Sigmoid colon (tissue), 7 donors: ENCODE measurements around the gene MRPL21. TPM values are rescaled to one million over a fixed set of nuclear protein-coding genes. Genes with fewer than 3 reads are reported as not detected.

ENCODE experiments used
- DNase-seq: peaks from one replicate; pipeline ENCODE4 v3.0.0-alpha.2; 2019
- H3K27ac ChIP-seq, 4 donors: fragments of 200-600 bp; sonication (generic); one replicate each; pipeline ENCODE4 v1.5.1; 2016 to 2019; ENCODE audit warnings: mild to moderate bottlenecking in 1 of 4
- H3K27me3 ChIP-seq, 3 donors: fragments of 200-600 bp; sonication (generic); one replicate each; pipeline ENCODE4 v1.5.1; 2019; ENCODE audit warnings: mild to moderate bottlenecking in 1 of 3
- H3K36me3 ChIP-seq, 4 donors: fragments of 200-600 bp; sonication (generic); one replicate each; pipeline ENCODE4 v1.5.1; 2016 to 2019
- H3K4me1 ChIP-seq, 4 donors: fragments of 200-600 bp; sonication (generic); one replicate each; pipeline ENCODE4 v1.5.1; 2017 to 2019
- H3K4me3 ChIP-seq, 4 donors: fragments of 200-600 bp; sonication (generic); one replicate each; pipeline ENCODE4 v1.5.1; 2017 to 2019; ENCODE audit warnings: mild to moderate bottlenecking in 2 of 4, moderate library complexity in 1 of 4
- H3K9me3 ChIP-seq, 4 donors: fragments of 200-600 bp in 3 of 4; sonication (generic) in 3 of 4; one replicate each; pipeline versions ENCODE4 v1.5.1 to v1.6.1; 2013 to 2019
- CTCF ChIP-seq, 4 experiments: fragments of 450-650 bp in 3 of 4; fragments of 200-600 bp in 1 of 4; IDR thresholded peaks; one replicate each; pipeline ENCODE4 v1.5.1; 2016 to 2019; ENCODE audit warnings: antibody characterized with exemption in 4 of 4, mild to moderate bottlenecking in 3 of 4, moderate library complexity in 2 of 4
- EP300 ChIP-seq, 4 donors: sonication (generic); formaldehyde crosslinking; IDR thresholded peaks; one replicate each; pipeline ENCODE4 v1.6.1; 2017; ENCODE audit warnings: antibody characterized with exemption in 4 of 4
- POLR2A ChIP-seq, 2 donors: fragments of 450-650 bp; IDR thresholded peaks; one replicate each; pipeline ENCODE4 v1.6.1; 2016; ENCODE audit warnings: antibody characterized with exemption in 2 of 2, mild to moderate bottlenecking in 2 of 2, moderate library complexity in 2 of 2
- POLR2AphosphoS5 ChIP-seq, 4 donors: sonication (generic); formaldehyde crosslinking; IDR thresholded peaks; one replicate each; pipeline ENCODE4 v1.6.1; 2017; ENCODE audit warnings: antibody characterized with exemption in 4 of 4
- WGBS, 2 donors: extraction: QIAGEN DNeasy Blood & Tissue Kit; methylation state at CpG; one replicate each; pipeline ENCODE4 v1.1.7; 2013; 5-methylcytosine and 5-hydroxymethylcytosine counted together
- intact Hi-C: fragments of 100-400 bp; cut with DNase I; formaldehyde crosslinking; loops from one replicate; pipeline ENCODE4 v1.15.1; 2023
- polyA plus RNA-seq, 3 donors: library from polyadenylated mRNA; stranded (reverse); fragments of 200-250 nt; gene quantifications; one replicate each; pipeline ENCODE4 v1.2.3, GENCODE V29; 2013
- total RNA-seq, 4 donors: library from RNA; depleted of rRNA; stranded (reverse); fragments of >200 nt; gene quantifications; one replicate each; pipeline ENCODE4 v1.1.0, GENCODE V29; 2016
- donor health status: healthy with polysubstance abuse.
- donor health status: Bipolar disorder and iron deficiency.
- donor health status: healthy.

MRPL21 gene
- total and polyA plus RNA-seq, 7 donors = 53.7 to 134 (median 99.1) TPM

GRCh38 chr11:68844801-68845200 is 58.8 kb downstream of the MRPL21 start:
- 86 to 92% methylated on average over 6 of the region's 6 CpGs for WGBS, 2 donors
- intact Hi-C loops = loop anchor here (5.0 to 10.0 kb wide), 4 partner anchors 58 to 380 kb away; partner anchors contain the start of genes IGHMBP2, MRGPRF, MRPL21 and PPP6R3
- Histone ChIP-seq H3K27ac (peak overlapping the region in 1 of 4 donors; percentile 50), H3K4me3 (no peak overlapping the region), H3K4me1 (peaks cover 0 to 33% (median 31%) of the 10 kb centered on the region in 4 donors), H3K27me3 (no peaks in the 10 kb centered on the region), H3K36me3 (no peaks in the 10 kb centered on the region), H3K9me3 (no peaks in the 10 kb centered on the region)
- TF ChIP-seq EP300 (IDR thresholded peaks at IDR 0.05) = no peak
- TF ChIP-seq POLR2AphosphoS5 (IDR thresholded peaks at IDR 0.05) = no peak
- no peak for TF ChIP-seq CTCF (IDR thresholded peaks at IDR 0.05)
- no peak for TF ChIP-seq POLR2A (IDR thresholded peaks at IDR 0.05)
- DNase-seq = no peak

GRCh38 chr11:68844376-68844775 is 59.3 kb downstream of the MRPL21 start:
- no peaks in the 10 kb centered on the region for H3K36me3 ChIP-seq
- H3K4me3 ChIP-seq = peak overlapping the region in 3 of 4 donors; percentile 77 to 92 (median 85)
- no peaks in the 10 kb centered on the region for H3K27me3 ChIP-seq
- 76 to 78% methylated on average over 3 of the region's 3 CpGs for WGBS, 2 donors
- H3K4me1 ChIP-seq = peaks cover 0 to 37% (median 35%) of the 10 kb centered on the region in 4 donors
- DNase-seq = no peak
- H3K27ac ChIP-seq = peak overlapping the region in 3 of 4 donors; percentile 95 to 98 (median 95)
- TF ChIP-seq EP300 (IDR thresholded peaks at IDR 0.05) (no peak), POLR2AphosphoS5 (IDR thresholded peaks at IDR 0.05) (no peak), CTCF (IDR thresholded peaks at IDR 0.05) (no peak), POLR2A (IDR thresholded peaks at IDR 0.05) (no peak)
- H3K9me3 ChIP-seq = no peaks in the 10 kb centered on the region
- intact Hi-C loops = loop anchor here (5.0 to 10.0 kb wide), 4 partner anchors 58 to 380 kb away; partner anchors contain the start of genes IGHMBP2, MRGPRF, MRPL21 and PPP6R3

DNA sequence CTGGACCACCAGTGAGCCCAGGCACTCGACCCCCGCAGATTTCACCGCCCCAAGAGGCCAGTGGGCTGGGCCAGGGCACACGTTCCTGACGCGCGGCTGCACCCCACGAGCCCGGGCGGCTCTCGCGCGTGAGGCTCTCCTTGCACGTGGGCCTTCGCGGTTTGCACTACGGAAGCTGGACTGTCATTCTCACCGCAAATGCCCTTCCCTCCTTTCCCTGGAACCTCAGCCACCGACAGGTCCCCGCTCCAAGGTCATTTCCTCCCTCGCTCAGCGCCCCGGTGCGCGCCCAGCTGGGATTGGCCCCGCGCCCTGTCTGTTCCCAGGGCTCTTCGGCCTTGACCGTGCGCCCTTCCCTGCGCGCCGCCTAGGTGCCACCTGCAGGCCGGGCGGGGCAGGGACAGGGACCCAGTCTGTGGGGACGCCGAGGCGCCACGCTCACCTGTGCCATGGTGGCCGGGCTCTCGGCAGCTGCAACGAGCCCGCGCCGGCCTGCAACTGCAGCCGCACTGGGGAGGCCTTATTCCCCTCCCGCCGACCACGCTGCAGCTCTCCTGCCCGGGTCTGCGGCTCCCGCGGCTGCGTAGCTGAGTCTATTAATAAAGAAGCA is 59.8 kb downstream of the MRPL21 start:
- peak overlapping the region; percentile 32 to 98 (median 95) for H3K27ac ChIP-seq
- WGBS, 2 donors = 2 to 5% methylated on average over 54 of the region's 54 CpGs
- TF ChIP-seq EP300 (IDR thresholded peaks at IDR 0.05) (no peak), POLR2AphosphoS5 (IDR thresholded peaks at IDR 0.05) (peak in 1 of 4 donors; percentile 33), POLR2A (IDR thresholded peaks at IDR 0.05) (no peak), CTCF (IDR thresholded peaks at IDR 0.05) (peak; percentile 43 to 57 (median 46))

DNA sequence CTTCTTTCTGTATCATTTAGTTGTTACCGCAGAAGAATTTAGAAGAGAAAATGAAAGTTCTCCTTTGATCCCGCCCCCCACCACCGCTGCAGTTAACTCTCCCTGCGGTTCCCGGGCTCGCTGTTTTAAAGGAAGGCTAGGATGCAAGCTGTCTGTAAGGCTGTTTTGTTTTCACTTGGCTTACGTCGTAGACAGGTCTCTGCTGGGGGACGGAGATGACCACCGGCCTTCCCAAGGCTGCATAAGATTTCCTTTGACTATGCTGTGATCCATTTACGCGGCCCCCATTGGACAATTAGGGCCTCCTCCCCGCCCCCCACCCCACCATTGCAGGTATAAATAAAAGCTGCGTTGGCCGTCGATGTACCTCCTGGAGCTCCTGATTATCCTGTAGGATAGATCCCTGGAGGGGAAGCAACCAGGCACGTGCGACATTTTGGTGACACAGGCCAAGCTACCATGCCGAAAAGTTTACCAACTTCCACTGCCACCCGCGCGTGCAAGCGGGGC is 60.5 kb downstream of the MRPL21 start:
- Histone ChIP-seq H3K36me3 (no peaks in the 10 kb centered on the region), H3K9me3 (no peaks in the 10 kb centered on the region), H3K27me3 (no peaks in the 10 kb centered on the region), H3K4me3 (peak overlapping the region; percentile 7 to 92 (median 81)), H3K4me1 (peaks cover 0 to 48% (median 44%) of the 10 kb centered on the region in 4 donors), H3K27ac (peak overlapping the region; percentile 94 to 98 (median 95))
- intact Hi-C loops = loop anchor here (5.0 to 10.0 kb wide), 4 partner anchors 59 to 378 kb away; partner anchors contain the start of genes IGHMBP2, MRGPRF, MRPL21 and PPP6R3
- WGBS, 2 donors = 19 to 56% methylated on average over 23 of the region's 23 CpGs
- TF ChIP-seq EP300 (IDR thresholded peaks at IDR 0.05) = no peak
- no peak for TF ChIP-seq POLR2AphosphoS5 (IDR thresholded peaks at IDR 0.05)
- no peak for TF ChIP-seq POLR2A (IDR thresholded peaks at IDR 0.05)
- no peak for TF ChIP-seq CTCF (IDR thresholded peaks at IDR 0.05)
- no peak for DNase-seq

More for the DNA sequence above, 59.8 kb downstream of the MRPL21 start:
- Histone ChIP-seq H3K9me3 (no peaks in the 10 kb centered on the region), H3K4me1 (peaks cover 0 to 41% (median 37%) of the 10 kb centered on the region in 4 donors), H3K4me3 (peak overlapping the region; percentile 13 to 92 (median 81)), H3K27me3 (no peaks in the 10 kb centered on the region), H3K36me3 (no peaks in the 10 kb centered on the region)
- intact Hi-C loops = loop anchor here (5.0 to 10.0 kb wide), 4 partner anchors 58 to 379 kb away; partner anchors contain the start of genes IGHMBP2, MRGPRF, MRPL21 and PPP6R3
- DNase-seq = peak; percentile 84
